Measurements from ENCODE around the gene SCYL2. TPM values are rescaled to one million over a fixed set of nuclear protein-coding genes. Genes with fewer than 3 reads are reported as not detected.
A peak's percentile ranks its signal among the peaks of the same experiment; 100 is the strongest.
"Not testable (repeated sequence)": the region's sequence is repeated elsewhere in the genome, so short reads cannot be mapped to it uniquely, and the experiment has no call there.

The SCYL2 gene
- polyA plus RNA-seq, 3 donors, result 16.5 to 25.5 (median 20.4) TPM

DNA sequence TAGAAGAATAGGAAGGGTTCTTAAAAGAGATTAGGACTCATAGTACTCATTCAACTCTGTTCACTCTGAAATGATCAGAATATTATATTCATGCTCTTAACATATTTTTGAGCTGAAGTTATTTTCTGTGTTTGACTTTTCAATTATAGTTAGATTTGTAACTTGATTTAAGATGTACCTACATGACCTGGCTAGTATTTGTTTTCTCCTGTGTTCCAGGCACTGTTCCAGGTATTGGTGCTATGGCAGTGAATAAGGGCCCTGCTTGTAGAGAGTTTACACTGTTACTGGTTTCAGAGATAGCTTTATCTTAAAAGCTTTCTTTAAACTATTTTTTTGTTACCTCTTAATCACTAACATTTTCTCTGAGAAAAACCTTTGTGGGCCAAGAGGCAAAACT, 70.8 kb downstream of the SCYL2 start:
- H4K20me1 ChIP-seq (ENCODE audit: insufficient read depth, low read length), result no peaks in the 10 kb centered on the region
- no peaks in the 10 kb centered on the region for H3K79me2 ChIP-seq (ENCODE audit: insufficient read depth, low read length)
- H3K4me3 ChIP-seq (replicated peaks in 1 of 3; ENCODE audit: low read depth in 2 of 3, low read length in 3 of 3), result no peak overlapping the region
- no peak overlapping the region for H3K9ac ChIP-seq (ENCODE audit: insufficient read depth, low read length, poor library complexity, severe bottlenecking)
- H3K4me1 ChIP-seq (ENCODE audit: control insufficient read depth in 1 of 2, insufficient read depth in 2 of 2, low read length in 2 of 2), result no peaks in the 10 kb centered on the region
- no peak overlapping the region for H3K27ac Mint-ChIP-seq
- H3K4me2 ChIP-seq (replicated peaks; ENCODE audit: extremely low read depth, low read length, poor library complexity, severe bottlenecking), result no peak overlapping the region
- peaks cover 61 to 76% of the 10 kb centered on the region in 2 donors for H3K36me3 Mint-ChIP-seq
- H2AFZ ChIP-seq (ENCODE audit: insufficient read depth, low read depth, low read length, poor library complexity, severe bottlenecking), result no peak overlapping the region
- intact Hi-C loops (cut with micrococcal nuclease), result no loop called here
- DNase-seq, result no peak
- H3K4me3 Mint-ChIP-seq, result no peak overlapping the region
- H3K4me1 Mint-ChIP-seq, result no peaks in the 10 kb centered on the region
- no peaks in the 10 kb centered on the region for H3K27me3 ChIP-seq (ENCODE audit: control insufficient read depth in 2 of 2, insufficient read depth in 2 of 2, low read length in 2 of 2)
- TF ChIP-seq, protein P1, sequence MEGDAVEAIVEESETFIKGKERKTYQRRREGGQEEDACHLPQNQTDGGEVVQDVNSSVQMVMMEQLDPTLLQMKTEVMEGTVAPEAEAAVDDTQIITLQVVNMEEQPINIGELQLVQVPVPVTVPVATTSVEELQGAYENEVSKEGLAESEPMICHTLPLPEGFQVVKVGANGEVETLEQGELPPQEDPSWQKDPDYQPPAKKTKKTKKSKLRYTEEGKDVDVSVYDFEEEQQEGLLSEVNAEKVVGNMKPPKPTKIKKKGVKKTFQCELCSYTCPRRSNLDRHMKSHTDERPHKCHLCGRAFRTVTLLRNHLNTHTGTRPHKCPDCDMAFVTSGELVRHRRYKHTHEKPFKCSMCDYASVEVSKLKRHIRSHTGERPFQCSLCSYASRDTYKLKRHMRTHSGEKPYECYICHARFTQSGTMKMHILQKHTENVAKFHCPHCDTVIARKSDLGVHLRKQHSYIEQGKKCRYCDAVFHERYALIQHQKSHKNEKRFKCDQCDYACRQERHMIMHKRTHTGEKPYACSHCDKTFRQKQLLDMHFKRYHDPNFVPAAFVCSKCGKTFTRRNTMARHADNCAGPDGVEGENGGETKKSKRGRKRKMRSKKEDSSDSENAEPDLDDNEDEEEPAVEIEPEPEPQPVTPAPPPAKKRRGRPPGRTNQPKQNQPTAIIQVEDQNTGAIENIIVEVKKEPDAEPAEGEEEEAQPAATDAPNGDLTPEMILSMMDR (IDR thresholded peaks at IDR 0.05), result no peak
- no peaks in the 10 kb centered on the region for H3K27me3 Mint-ChIP-seq (ENCODE audit: low read depth in 3 of 3)
- H3K9me3 ChIP-seq (replicated peaks in 1 of 2; ENCODE audit: control insufficient read depth in 1 of 2, insufficient read depth in 1 of 2, low read length in 2 of 2), result no peaks in the 10 kb centered on the region
- H3K9me3 Mint-ChIP-seq, result peaks cover 0 to 2% (median 0%) of the 10 kb centered on the region in 7 donors
- peaks cover 76 to 87% of the 10 kb centered on the region in 2 donors for H3K36me3 ChIP-seq (replicated peaks in 1 of 2; ENCODE audit: control insufficient read depth in 1 of 2, insufficient read depth in 2 of 2, low read length in 2 of 2)
- H3K27ac ChIP-seq (ENCODE audit: low read depth in 1 of 2, low read length in 2 of 2), result no peak overlapping the region

DNA sequence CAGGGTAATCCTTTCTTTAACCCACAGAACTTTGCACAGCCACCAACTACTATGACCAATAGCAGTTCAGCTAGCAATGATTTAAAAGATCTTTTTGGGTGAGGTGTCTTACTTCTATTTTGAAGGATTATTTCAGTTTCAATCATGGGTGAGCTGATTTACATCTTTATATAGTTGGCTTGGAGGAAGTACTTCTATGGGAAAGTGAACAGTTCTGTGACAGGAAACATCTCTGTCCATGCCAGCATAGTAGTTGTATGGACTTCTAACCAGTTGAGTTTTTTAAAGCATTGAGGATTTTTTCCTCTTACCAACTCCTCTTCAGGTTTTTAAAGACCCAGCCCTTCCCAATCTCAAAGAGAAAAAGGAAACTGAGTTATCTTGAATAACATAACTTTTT, 72.1 kb downstream of the SCYL2 start:
- H3K27ac ChIP-seq (ENCODE audit: low read depth in 1 of 2, low read length in 2 of 2), result no peak overlapping the region
- no peak for DNase-seq
- H3K27me3 ChIP-seq (ENCODE audit: control insufficient read depth in 2 of 2, insufficient read depth in 2 of 2, low read length in 2 of 2), result no peaks in the 10 kb centered on the region
- TF ChIP-seq, protein P1 (IDR thresholded peaks at IDR 0.05), result no peak
- H2AFZ ChIP-seq (ENCODE audit: insufficient read depth, low read depth, low read length, poor library complexity, severe bottlenecking), result no peak overlapping the region
- Mint-ChIP-seq H3K4me3 (no peak overlapping the region), H3K36me3 (peaks cover 49 to 65% of the 10 kb centered on the region in 2 donors), H3K27me3 (ENCODE audit: low read depth in 3 of 3) (peaks cover 0 to 2% (median 0%) of the 10 kb centered on the region in 3 donors), H3K9me3 (peaks cover 0 to 2% (median 0%) of the 10 kb centered on the region in 7 donors), H3K27ac (peak overlapping the region in 1 of 7 donors; percentile 12), H3K4me1 (no peaks in the 10 kb centered on the region)
- no peaks in the 10 kb centered on the region for H3K9me3 ChIP-seq (replicated peaks in 1 of 2; ENCODE audit: control insufficient read depth in 1 of 2, insufficient read depth in 1 of 2, low read length in 2 of 2)
- H4K20me1 ChIP-seq (ENCODE audit: insufficient read depth, low read length), result no peaks in the 10 kb centered on the region
- no peak overlapping the region for H3K9ac ChIP-seq (ENCODE audit: insufficient read depth, low read length, poor library complexity, severe bottlenecking)
- H3K4me2 ChIP-seq (replicated peaks; ENCODE audit: extremely low read depth, low read length, poor library complexity, severe bottlenecking), result no peak overlapping the region
- H3K36me3 ChIP-seq (replicated peaks in 1 of 2; ENCODE audit: control insufficient read depth in 1 of 2, insufficient read depth in 2 of 2, low read length in 2 of 2), result peaks cover 65 to 73% of the 10 kb centered on the region in 2 donors
- intact Hi-C loops (cut with micrococcal nuclease), result no loop called here
- H3K4me3 ChIP-seq (replicated peaks in 1 of 3; ENCODE audit: low read depth in 2 of 3, low read length in 3 of 3), result no peak overlapping the region
- H3K4me1 ChIP-seq (ENCODE audit: control insufficient read depth in 1 of 2, insufficient read depth in 2 of 2, low read length in 2 of 2), result no peaks in the 10 kb centered on the region
- no peaks in the 10 kb centered on the region for H3K79me2 ChIP-seq (ENCODE audit: insufficient read depth, low read length)

DNA sequence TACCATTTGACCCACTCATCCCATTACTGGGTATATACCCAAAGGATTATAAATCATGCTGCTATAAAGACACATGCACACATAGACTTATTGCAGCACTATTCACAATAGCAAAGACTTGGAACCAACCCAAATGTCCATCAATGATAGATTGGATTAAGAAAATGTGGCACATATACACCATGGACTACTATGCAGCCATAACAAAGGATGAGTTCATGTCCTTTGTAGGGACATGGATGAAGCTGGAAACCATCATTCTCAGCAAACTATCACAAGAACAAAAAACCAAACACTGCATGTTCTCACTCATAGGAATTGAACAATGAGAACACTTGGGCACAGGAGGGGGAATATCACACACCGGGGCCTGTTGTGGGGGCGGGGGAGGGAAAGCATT, 75.9 kb downstream of the SCYL2 start:
- H3K4me2 ChIP-seq (replicated peaks; ENCODE audit: extremely low read depth, low read length, poor library complexity, severe bottlenecking); H3K4me1 ChIP-seq (ENCODE audit: control insufficient read depth in 1 of 2, insufficient read depth in 2 of 2, low read length in 2 of 2); H3K27me3 ChIP-seq (ENCODE audit: control insufficient read depth in 2 of 2, insufficient read depth in 2 of 2, low read length in 2 of 2); H3K4me3 ChIP-seq (replicated peaks in 1 of 3; ENCODE audit: low read depth in 2 of 3, low read length in 3 of 3); H2AFZ ChIP-seq (ENCODE audit: insufficient read depth, low read depth, low read length, poor library complexity, severe bottlenecking); H3K27ac ChIP-seq (ENCODE audit: low read depth in 1 of 2, low read length in 2 of 2); H3K9me3 Mint-ChIP-seq; DNase-seq; H3K4me3 Mint-ChIP-seq; H3K9me3 ChIP-seq (replicated peaks in 1 of 2; ENCODE audit: control insufficient read depth in 1 of 2, insufficient read depth in 1 of 2, low read length in 2 of 2); H3K79me2 ChIP-seq (ENCODE audit: insufficient read depth, low read length); H4K20me1 ChIP-seq (ENCODE audit: insufficient read depth, low read length); H3K27me3 Mint-ChIP-seq (ENCODE audit: low read depth in 3 of 3); H3K4me1 Mint-ChIP-seq; intact Hi-C loops (cut with micrococcal nuclease); H3K27ac Mint-ChIP-seq; H3K9ac ChIP-seq (ENCODE audit: insufficient read depth, low read length, poor library complexity, severe bottlenecking): not testable (repeated sequence)
- peaks cover 29 to 35% of the 10 kb centered on the region in 2 donors for H3K36me3 ChIP-seq (replicated peaks in 1 of 2; ENCODE audit: control insufficient read depth in 1 of 2, insufficient read depth in 2 of 2, low read length in 2 of 2)
- H3K36me3 Mint-ChIP-seq, result peaks cover 14 to 28% of the 10 kb centered on the region in 2 donors
- WGBS (ENCODE audit: insufficient coverage), result no CpG with 5 or more reads among the region's 2 CpGs
